Smooth muscle cell (in vitro differentiated cells): Measurements from ENCODE around the gene BCCIP. TPM values are rescaled to one million over a fixed set of nuclear protein-coding genes. Genes with fewer than 3 reads are reported as not detected.

Source experiments
- DNase-seq: peaks from one replicate; lab custom pipeline; 2025; ENCODE audit not compliant: unreplicated experiment; lab: John Stamatoyannopoulos, UW
- H2AFZ ChIP-seq: fragments of 200-600 bp; sonication (generic); 2 replicates; pipeline ENCODE4 v1.6.0; 2016; ENCODE audit warnings: antibody characterized with exemption, low read depth, mild to moderate bottlenecking
- H3F3A ChIP-seq: fragments of 200-600 bp; sonication (generic); 2 replicates; pipeline ENCODE4 v1.6.0; 2017; ENCODE audit warnings: antibody characterized with exemption, low read depth
- H3K27ac ChIP-seq: fragments of 200-600 bp; sonication (generic); 2 replicates; pipeline ENCODE4 v1.5.1; 2016; ENCODE audit warnings: low read depth, mild to moderate bottlenecking
- H3K27me3 ChIP-seq: fragments of 200-600 bp; sonication (generic); 2 replicates; pipeline ENCODE4 v1.6.1; 2016; ENCODE audit warnings: low read depth, mild to moderate bottlenecking
- H3K36me3 ChIP-seq: fragments of 200-600 bp; sonication (generic); 2 replicates; pipeline ENCODE4 v1.5.1; 2016; ENCODE audit warnings: low read depth
- H3K4me1 ChIP-seq: fragments of 200-600 bp; sonication (generic); 2 replicates; pipeline ENCODE4 v1.5.1; 2016; ENCODE audit warnings: low read depth
- H3K4me2 ChIP-seq: fragments of 200-600 bp; sonication (generic); 2 replicates; pipeline ENCODE4 v1.6.0; 2016; ENCODE audit warnings: mild to moderate bottlenecking
- H3K4me3 ChIP-seq: fragments of 200-600 bp; sonication (generic); 2 replicates; pipeline ENCODE4 v1.5.1; 2016; ENCODE audit warnings: mild to moderate bottlenecking
- H3K79me2 ChIP-seq: fragments of 200-600 bp; sonication (generic); 2 replicates; pipeline ENCODE4 v1.6.0; 2016; ENCODE audit warnings: low read depth, mild to moderate bottlenecking
- H3K9ac ChIP-seq: fragments of 200-600 bp; sonication (generic); 2 replicates; pipeline ENCODE4 v1.6.0; 2016; ENCODE audit warnings: low read depth
- H3K9me3 ChIP-seq: fragments of 200-600 bp; sonication (generic); replicated peaks from 2 replicates; pipeline ENCODE4 v1.5.1; 2016; ENCODE audit warnings: low read depth
- H4K20me1 ChIP-seq: fragments of 200-600 bp; sonication (generic); 2 replicates; pipeline ENCODE4 v1.6.0; 2016; ENCODE audit warnings: low read depth
- CTCF ChIP-seq: fragments of 200-600 bp; sonication (generic); IDR thresholded peaks from 2 replicates; pipeline ENCODE4 v1.5.1; 2017; ENCODE audit warnings: borderline replicate concordance, mild to moderate bottlenecking, antibody characterized with exemption; ENCODE audit not compliant: insufficient read depth, poor library complexity, severe bottlenecking
- WGBS: methylation state at CpG from one replicate; pipeline ENCODE4 v1.1.7; 2016; ENCODE audit warnings: low lambda C conversion rate; 5-methylcytosine and 5-hydroxymethylcytosine counted together
- polyA plus RNA-seq: library from polyadenylated mRNA; unstranded; fragments of >200 nt; fragmentation: Nextera tagmentation; extraction: Ambion mirVana; gene quantifications from 2 replicates; pipeline ENCODE4 v1.2.1, GENCODE V29; 2016
- total RNA-seq: library from RNA; depleted of rRNA; stranded (reverse); fragments of >200 nt; gene quantifications from 2 replicates; pipeline ENCODE4 v1.2.3, GENCODE V29; 2014

The BCCIP gene
- total RNA-seq (61.8 and 87.5 TPM in 2 replicates), polyA plus RNA-seq (55.3 and 56.6 TPM in 2 replicates)

- Histone ChIP-seq H4K20me1 (peaks cover 29% of the 10 kb centered on the region), H3K9ac (peak within 1 kb of the TSS; percentile 98), H3K27me3 (no peaks in the 10 kb centered on the region), H3K4me3 (peak within 1 kb of the TSS; percentile 97), H3K4me1 (peaks cover 15% of the 10 kb centered on the region), H3K4me2 (peak within 1 kb of the TSS; percentile 95), H3K36me3 (peaks cover 13% of the 10 kb centered on the region), H2AFZ (peak within 1 kb of the TSS; percentile 99), H3K9me3 (no peaks in the 10 kb centered on the region), H3K79me2 (peaks cover 44% of the 10 kb centered on the region), H3F3A (no peaks in the 10 kb centered on the region), H3K27ac (peak within 1 kb of the TSS; percentile 88)
- DNase-seq, result peak; percentile 95
- WGBS, result under 1% methylated on average over 67 of the region's 74 CpGs
- no peak for TF ChIP-seq CTCF
These were observed at the start of gene BCCIP, which contains the start of gene UROS for GRCh38 chr10:125822878-125823662. Gene BCCIP, plus strand, starts transcription at chr10:125823546. Its CDS starts 12 bp downstream, at chr10:125823558. Gene UROS, minus strand, starts transcription at chr10:125823258. Its CDS starts 6,759 bp downstream, at chr10:125816499.

GRCh38 chr10:125773687-125774543 is 49.4 kb upstream of the BCCIP start:
- H3K79me2 ChIP-seq, result no peaks in the 10 kb centered on the region
- H3K4me2 ChIP-seq, result no peak overlapping the region
- H3K9ac ChIP-seq, result no peak overlapping the region
- H4K20me1 ChIP-seq, result no peaks in the 10 kb centered on the region
- no peak for TF ChIP-seq CTCF
- no peaks in the 10 kb centered on the region for H3F3A ChIP-seq
- no peaks in the 10 kb centered on the region for H3K36me3 ChIP-seq
- H3K27ac ChIP-seq, result no peak overlapping the region
- no peak overlapping the region for H2AFZ ChIP-seq
- H3K4me3 ChIP-seq, result no peak overlapping the region
- no peak for DNase-seq
- H3K9me3 ChIP-seq, result no peaks in the 10 kb centered on the region
- no peaks in the 10 kb centered on the region for H3K27me3 ChIP-seq
- no peaks in the 10 kb centered on the region for H3K4me1 ChIP-seq
- WGBS, result 95% methylated on average over 35 of the region's 75 CpGs

GRCh38 chr10:125774581-125775191 is 48.7 kb upstream of the BCCIP start:
- TF ChIP-seq CTCF, result no peak
- Histone ChIP-seq H4K20me1 (no peaks in the 10 kb centered on the region), H3K27me3 (no peaks in the 10 kb centered on the region), H3K27ac (no peak overlapping the region), H3K4me2 (no peak overlapping the region), H3K9ac (no peak overlapping the region), H3F3A (no peaks in the 10 kb centered on the region), H3K9me3 (no peaks in the 10 kb centered on the region), H3K79me2 (no peaks in the 10 kb centered on the region), H3K36me3 (no peaks in the 10 kb centered on the region), H3K4me3 (no peak overlapping the region), H3K4me1 (no peaks in the 10 kb centered on the region), H2AFZ (no peak overlapping the region)
- DNase-seq, result no peak
- 93% methylated on average over 14 of the region's 32 CpGs for WGBS
